Measurements from ENCODE around the gene IRAK1. TPM values are rescaled to one million over a fixed set of nuclear protein-coding genes. Genes with fewer than 3 reads are reported as not detected.

IRAK1 gene
- total and polyA plus RNA-seq, 9 of the 15 experiments (the other 6 are each of a cell fraction or from before 2014, with no cell fraction given) = 11.6 to 261 (median 91.6) TPM

- peak; percentile 15; the same call in 1 of the 2 replicates for TF ChIP-seq ESRRA (IDR thresholded peaks at IDR 0.05; ENCODE audit: borderline replicate concordance, low read depth)
- no peak for TF ChIP-seq ZNF263 (CRISPR knock-in tag; IDR thresholded peaks at IDR 0.05; ENCODE audit: borderline replicate concordance)
- no peak for TF ChIP-seq KHSRP (IDR thresholded peaks at IDR 0.05)
- no peak for TF ChIP-seq ZBTB40 (IDR thresholded peaks at IDR 0.05)
- no peak for TF ChIP-seq ZBTB40 (CRISPR knock-in tag; IDR thresholded peaks at IDR 0.05)
- 0 out of 2 replicates have a peak, but pooled peaks have one; percentile 40 for TF ChIP-seq E2F4 (CRISPR knock-in tag; IDR thresholded peaks at IDR 0.05; ENCODE audit: low read depth)
- TF ChIP-seq NCOA2 (IDR thresholded peaks at IDR 0.05; ENCODE audit: partially characterized antibody in 2 of 2) = no peak
- TF ChIP-seq MED1 (CRISPR knock-in tag; IDR thresholded peaks at IDR 0.05; ENCODE audit: borderline replicate concordance) = no peak
- TF ChIP-seq SIN3B (IDR thresholded peaks at IDR 0.05; ENCODE audit: low read depth) = 0 out of 2 replicates have a peak, but pooled peaks have one; percentile 13
- TF ChIP-seq NONO (IDR thresholded peaks at IDR 0.05; ENCODE audit: low read depth in 2 of 2, low read length in 1 of 2) = peak; percentile 13 to 57; a peak in 1 of 4 replicates
- TF ChIP-seq E2F3 (CRISPR knock-in tag; IDR thresholded peaks at IDR 0.05) = peak; percentile 85
- no peak for TF ChIP-seq ZNF347 (CRISPR knock-in tag; IDR thresholded peaks at IDR 0.05; ENCODE audit: low read depth)
- TF ChIP-seq ZFP36 (IDR thresholded peaks at IDR 0.05; ENCODE audit: low read depth, low read length, partially characterized antibody) = peak; percentile 36
- peak; percentile 78 for TF ChIP-seq CREB1 (IDR thresholded peaks at IDR 0.05)
- TF ChIP-seq CREB1 (CRISPR knock-in tag; IDR thresholded peaks at IDR 0.05) = peak; percentile 62; the same call in 1 of the 2 replicates
- TF ChIP-seq HMGN3 (IDR thresholded peaks at IDR 0.05; ENCODE audit: borderline replicate concordance, extremely low read depth, insufficient read length, low read depth, low read length) = peak; percentile 37
Measured at GRCh38 chrX:153972368-153973126, 47.2 kb downstream of the IRAK1 start, which contains the start of gene TMEM187 (continued).
